AG04450 (cell line): ENCODE measurements around the gene TCFL5. TPM values are rescaled to one million over a fixed set of nuclear protein-coding genes. Genes with fewer than 3 reads are reported as not detected.
"Not testable (repeated sequence)": the region's sequence is repeated elsewhere in the genome, so short reads cannot be mapped to it uniquely, and the experiment has no call there.

ENCODE experiments used
- CTCF ChIA-PET: fragments of 300-600, 350-600 bp; formaldehyde crosslinking; extraction: SDS; loops from one replicate; lab custom pipeline; 2022; ENCODE audit warnings: antibody characterized with exemption, inconsistent platforms; lab: Charles Lee
- POLR2A ChIA-PET: fragments of 350-600 bp; formaldehyde crosslinking; extraction: SDS; loops from one replicate; lab custom pipeline; 2021; ENCODE audit warnings: antibody characterized with exemption, inconsistent platforms; lab: Yijun Ruan, JAX
- DNase-seq: peaks from one replicate; pipeline ENCODE4 v3.0.0-alpha.2; 2011; ENCODE audit warnings: low read depth, low spot score
- H3K27ac ChIP-seq: one replicate; pipeline ENCODE4 v1.5.1; 2012; ENCODE audit warnings: low read depth, low read length, control low read depth
- H3K27me3 ChIP-seq: one replicate; pipeline ENCODE4 v1.6.0; 2012; ENCODE audit warnings: low read length; ENCODE audit not compliant: control insufficient read depth, insufficient read depth
- H3K4me3 ChIP-seq: 2 replicates; pipeline ENCODE4 v1.5.1; 2011; ENCODE audit warnings: mild to moderate bottlenecking, low read depth, low read length, control low read depth
- H3K9me3 ChIP-seq: 2 replicates; pipeline ENCODE4 v1.5.1; 2012; ENCODE audit warnings: low read length; ENCODE audit not compliant: control insufficient read depth, insufficient read depth
- polyA plus RNA-seq: library from polyadenylated mRNA; depleted of rRNA; stranded (reverse); fragments of >200 nt; gene quantifications from 2 replicates; pipeline ENCODE4 v1.2.3, GENCODE V29; 2011
- TF ChIP-seq, protein P1 (sequence below): IDR thresholded peaks from 2 replicates; pipeline ENCODE4 v1.5.1; 2011; ENCODE audit warnings: low read depth, low read length, control low read depth, inconsistent platforms

The TCFL5 gene
- polyA plus RNA-seq, 1 experiment = 9.9 TPM

DNA sequence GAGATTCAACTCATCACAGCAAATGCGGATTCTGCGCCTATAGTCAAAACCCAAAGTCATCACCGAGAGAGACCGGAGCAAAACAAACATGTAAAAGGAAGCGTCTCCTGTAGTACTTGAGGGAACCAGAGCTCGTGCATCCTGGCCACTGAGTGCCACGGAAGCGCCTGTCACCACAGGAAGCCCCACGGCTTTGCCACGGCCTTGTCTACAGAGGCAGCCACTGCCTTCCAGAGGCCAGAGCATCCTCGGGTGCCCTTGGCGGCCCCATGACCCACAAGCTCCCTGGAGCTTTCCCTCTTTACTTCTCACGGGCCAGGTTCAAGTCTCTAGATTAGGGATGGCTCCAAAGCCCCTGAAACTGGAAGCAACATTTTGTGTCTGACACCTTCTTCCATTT is 7.5 kb downstream of the TCFL5 start:
- POLR2A ChIA-PET = no interaction called here
- Histone ChIP-seq H3K9me3 (no peaks in the 10 kb centered on the region; the same call in 1 of the 2 replicates), H3K4me3 (no peak overlapping the region), H3K27ac (no peak overlapping the region), H3K27me3 (no peaks in the 10 kb centered on the region)
- TF ChIP-seq, protein P1, sequence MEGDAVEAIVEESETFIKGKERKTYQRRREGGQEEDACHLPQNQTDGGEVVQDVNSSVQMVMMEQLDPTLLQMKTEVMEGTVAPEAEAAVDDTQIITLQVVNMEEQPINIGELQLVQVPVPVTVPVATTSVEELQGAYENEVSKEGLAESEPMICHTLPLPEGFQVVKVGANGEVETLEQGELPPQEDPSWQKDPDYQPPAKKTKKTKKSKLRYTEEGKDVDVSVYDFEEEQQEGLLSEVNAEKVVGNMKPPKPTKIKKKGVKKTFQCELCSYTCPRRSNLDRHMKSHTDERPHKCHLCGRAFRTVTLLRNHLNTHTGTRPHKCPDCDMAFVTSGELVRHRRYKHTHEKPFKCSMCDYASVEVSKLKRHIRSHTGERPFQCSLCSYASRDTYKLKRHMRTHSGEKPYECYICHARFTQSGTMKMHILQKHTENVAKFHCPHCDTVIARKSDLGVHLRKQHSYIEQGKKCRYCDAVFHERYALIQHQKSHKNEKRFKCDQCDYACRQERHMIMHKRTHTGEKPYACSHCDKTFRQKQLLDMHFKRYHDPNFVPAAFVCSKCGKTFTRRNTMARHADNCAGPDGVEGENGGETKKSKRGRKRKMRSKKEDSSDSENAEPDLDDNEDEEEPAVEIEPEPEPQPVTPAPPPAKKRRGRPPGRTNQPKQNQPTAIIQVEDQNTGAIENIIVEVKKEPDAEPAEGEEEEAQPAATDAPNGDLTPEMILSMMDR = no peak
- no peak for DNase-seq
- CTCF ChIA-PET = no interaction called here

DNA sequence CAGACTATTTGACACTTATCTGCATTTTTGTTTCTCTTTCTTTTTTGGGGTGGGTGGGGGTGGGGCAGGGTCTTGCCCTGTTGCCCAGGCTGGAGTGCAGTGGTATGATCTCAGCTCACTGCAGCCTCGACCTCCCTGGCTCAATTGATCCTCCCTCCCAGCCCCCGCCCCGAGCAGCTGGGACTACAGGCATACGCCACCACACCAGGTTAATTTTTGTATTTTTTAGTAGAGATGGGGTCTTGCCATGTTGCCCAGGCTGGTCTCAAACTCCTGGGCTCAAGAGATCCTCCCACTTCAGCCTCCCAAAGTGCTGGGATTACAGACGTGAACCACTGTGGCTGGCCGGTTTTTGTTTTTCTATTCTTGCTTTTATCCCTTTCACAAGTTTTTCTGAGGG is 8.3 kb downstream of the TCFL5 start:
- POLR2A ChIA-PET, H3K9me3 ChIP-seq, H3K4me3 ChIP-seq, DNase-seq, CTCF ChIA-PET, H3K27me3 ChIP-seq, H3K27ac ChIP-seq: not testable (repeated sequence)

DNA sequence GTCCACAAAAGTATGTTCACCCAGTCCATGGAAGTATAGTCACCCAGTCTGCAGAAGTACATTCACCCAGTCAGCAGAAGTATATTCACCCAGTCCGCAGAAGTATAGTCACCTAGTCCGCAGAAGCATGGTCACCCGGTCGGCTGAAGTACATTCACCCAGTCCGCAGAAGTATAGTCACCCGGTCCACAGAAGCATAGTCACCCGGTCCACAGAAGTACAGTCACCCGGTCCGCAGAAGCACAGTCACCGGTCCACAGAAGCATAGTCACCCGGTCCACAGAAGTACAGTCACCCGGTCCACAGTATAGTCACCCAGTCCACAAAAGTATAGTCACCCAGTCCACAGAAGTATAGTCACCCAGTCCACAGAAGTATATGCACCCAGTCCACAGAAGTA is 8.8 kb downstream of the TCFL5 start:
- TF ChIP-seq, protein P1 = no peak
- Histone ChIP-seq H3K4me3 (no peak overlapping the region), H3K27ac (no peak overlapping the region), H3K27me3 (no peaks in the 10 kb centered on the region), H3K9me3 (no peaks in the 10 kb centered on the region; the same call in 1 of the 2 replicates)
- no peak for DNase-seq
- CTCF ChIA-PET = no interaction called here
- POLR2A ChIA-PET = no interaction called here

DNA sequence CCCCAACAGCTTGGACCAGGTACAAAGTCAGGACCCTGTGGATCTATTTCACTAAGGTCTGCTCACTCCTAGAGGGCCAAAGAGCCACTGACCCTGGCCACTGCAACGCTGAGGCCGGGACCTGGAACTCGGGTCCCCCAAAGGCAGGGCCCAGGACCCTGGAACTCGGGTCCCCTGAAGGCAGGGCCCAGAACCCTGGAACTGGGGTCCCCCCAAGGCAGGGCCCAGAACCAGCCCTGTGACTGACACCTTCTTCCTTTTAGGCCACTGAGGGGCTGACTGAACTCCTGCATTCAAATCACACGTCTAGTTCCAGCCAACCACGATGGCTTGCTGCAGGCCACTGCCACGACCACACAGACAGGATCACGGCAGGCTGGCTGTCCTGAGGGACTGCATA is 9.4 kb downstream of the TCFL5 start:
- Histone ChIP-seq H3K27ac (no peak overlapping the region), H3K27me3 (no peaks in the 10 kb centered on the region), H3K4me3 (no peak overlapping the region), H3K9me3 (no peaks in the 10 kb centered on the region; the same call in 1 of the 2 replicates)
- ChIA-PET POLR2A (no interaction called here), CTCF (no interaction called here)
- no peak for DNase-seq
- TF ChIP-seq, protein P1 = no peak

DNA sequence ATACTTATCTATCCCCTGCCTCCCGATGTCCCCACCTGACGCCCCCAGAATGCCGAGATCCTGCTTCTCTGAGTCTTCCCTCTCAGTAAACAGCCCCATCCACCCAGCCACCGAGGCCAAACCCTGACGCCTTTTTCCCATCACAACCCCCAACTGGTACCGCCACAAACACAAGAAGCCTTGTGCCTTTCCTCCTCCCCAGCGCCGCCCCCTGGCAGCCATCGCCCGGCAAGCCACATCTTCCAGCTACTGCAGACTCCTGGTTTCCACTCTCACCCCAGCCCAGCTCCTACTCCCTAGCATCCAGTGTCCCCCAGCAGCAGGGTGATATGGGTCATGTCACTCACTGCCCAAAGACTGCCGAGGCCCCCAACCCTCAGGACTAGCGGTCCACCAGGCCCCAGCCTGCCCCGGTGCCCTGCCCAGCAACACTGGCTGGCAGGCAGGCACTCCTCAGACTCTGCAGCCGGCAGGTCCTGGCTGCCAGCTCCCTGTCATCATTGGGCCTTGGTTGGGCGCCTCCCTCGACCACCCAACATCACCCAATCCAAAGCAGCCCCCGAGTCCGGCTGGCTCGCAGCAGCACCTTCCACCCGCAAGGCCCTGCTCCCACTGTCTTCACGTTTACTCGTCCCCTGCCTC is 11.2 kb downstream of the TCFL5 start:
- POLR2A ChIA-PET = no interaction called here
- no peak for DNase-seq
- H3K9me3 ChIP-seq = no peaks in the 10 kb centered on the region; the same call in 1 of the 2 replicates
- H3K27me3 ChIP-seq = no peaks in the 10 kb centered on the region
- CTCF ChIA-PET = no interaction called here
- H3K4me3 ChIP-seq = no peak overlapping the region
- H3K27ac ChIP-seq = no peak overlapping the region
- TF ChIP-seq, protein P1 = no peak
